ENCODE data around the gene CD96. TPM values are rescaled to one million over a fixed set of nuclear protein-coding genes. Genes with fewer than 3 reads are reported as not detected.

CD96 gene
- total RNA-seq, 2 experiments from 2014 or later = not detected

DNA sequence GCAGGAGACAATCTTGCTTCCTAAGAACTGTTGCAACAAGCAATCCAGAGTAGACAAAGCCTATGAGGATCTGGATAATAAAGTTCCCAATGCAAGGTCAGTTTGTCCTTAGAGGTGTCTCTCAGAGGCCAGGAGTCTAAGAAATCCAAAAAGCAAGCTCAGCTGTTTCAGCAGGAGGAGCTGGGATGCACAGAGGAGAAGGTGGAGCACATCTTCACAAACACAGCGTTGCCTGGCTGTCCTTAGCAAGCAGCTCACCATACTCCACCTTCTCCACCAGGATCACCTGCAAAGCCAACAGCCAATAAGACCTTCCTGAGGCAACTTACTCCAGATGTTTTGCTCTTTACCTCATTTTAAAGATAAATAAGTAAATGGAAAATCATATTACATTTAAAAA lies 52.8 kb downstream of the CD96 start:
- BruUV-seq (replicated peaks) = no TSS peak

DNA sequence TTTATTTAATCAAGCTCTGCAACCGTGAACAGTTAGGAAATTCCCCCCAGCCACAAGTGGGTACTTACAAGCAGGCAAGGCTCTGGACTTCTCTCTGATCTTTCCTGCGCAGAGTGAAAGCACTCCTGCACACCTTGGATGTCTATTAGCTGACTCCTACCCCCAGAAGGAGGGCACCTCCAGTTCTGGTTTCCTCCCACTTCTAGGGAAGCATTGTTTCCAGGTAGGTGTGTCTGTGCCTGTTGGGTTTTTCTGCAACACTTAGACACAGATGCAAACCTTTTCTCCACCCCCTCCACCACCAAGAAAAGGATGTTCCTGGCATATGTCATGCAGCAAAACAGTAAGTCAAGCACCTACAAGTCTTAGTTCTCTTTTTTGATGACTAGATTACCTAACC lies 53.2 kb downstream of the CD96 start, which contains the start of gene ZBED2:
ZBED2 (minus strand) TSS at position 115 of the 400 bp plus-strand sequence. CDS start 1,145 bp downstream, outside the sequence.
- no peak for DNase-seq (ENCODE audit: low spot score)
- Histone ChIP-seq H3K9me2 (ENCODE audit: insufficient read depth, low read length) (no peaks in the 10 kb centered on the region), H3K79me2 (ENCODE audit: insufficient read depth, low read depth, low read length) (no peaks in the 10 kb centered on the region), H3K9me3 (ENCODE audit: low read length) (no peaks in the 10 kb centered on the region), H3K4me3 (ENCODE audit: low read depth, low read length, poor library complexity, severe bottlenecking) (no peak within 1 kb of the TSS), H3K27ac (ENCODE audit: low read depth, low read length, poor library complexity, severe bottlenecking) (no peak within 1 kb of the TSS), H3K4me2 (ENCODE audit: low read length) (no peak within 1 kb of the TSS), H2AFZ (ENCODE audit: low read length) (no peak within 1 kb of the TSS), H3K4me1 (ENCODE audit: insufficient read depth, low read length, poor library complexity, severe bottlenecking) (no peaks in the 10 kb centered on the region), H4K20me1 (ENCODE audit: insufficient read depth, low read length) (no peaks in the 10 kb centered on the region), H3K36me3 (ENCODE audit: insufficient read depth, low read length) (no peaks in the 10 kb centered on the region)
- ChIA-PET CTCF (ENCODE audit: unreplicated experiment) (no interaction called here), POLR2A (interaction anchor here (1.5 kb wide), 1 partner anchor 9 kb away, joined by 6 read pairs; no protein-coding TSS in a partner anchor)
- intact Hi-C loops (cut with micrococcal nuclease; ENCODE audit: unreplicated experiment) = no loop called here
- BruUV-seq (replicated peaks) = no TSS peak
- TF ChIP-seq, protein P1, sequence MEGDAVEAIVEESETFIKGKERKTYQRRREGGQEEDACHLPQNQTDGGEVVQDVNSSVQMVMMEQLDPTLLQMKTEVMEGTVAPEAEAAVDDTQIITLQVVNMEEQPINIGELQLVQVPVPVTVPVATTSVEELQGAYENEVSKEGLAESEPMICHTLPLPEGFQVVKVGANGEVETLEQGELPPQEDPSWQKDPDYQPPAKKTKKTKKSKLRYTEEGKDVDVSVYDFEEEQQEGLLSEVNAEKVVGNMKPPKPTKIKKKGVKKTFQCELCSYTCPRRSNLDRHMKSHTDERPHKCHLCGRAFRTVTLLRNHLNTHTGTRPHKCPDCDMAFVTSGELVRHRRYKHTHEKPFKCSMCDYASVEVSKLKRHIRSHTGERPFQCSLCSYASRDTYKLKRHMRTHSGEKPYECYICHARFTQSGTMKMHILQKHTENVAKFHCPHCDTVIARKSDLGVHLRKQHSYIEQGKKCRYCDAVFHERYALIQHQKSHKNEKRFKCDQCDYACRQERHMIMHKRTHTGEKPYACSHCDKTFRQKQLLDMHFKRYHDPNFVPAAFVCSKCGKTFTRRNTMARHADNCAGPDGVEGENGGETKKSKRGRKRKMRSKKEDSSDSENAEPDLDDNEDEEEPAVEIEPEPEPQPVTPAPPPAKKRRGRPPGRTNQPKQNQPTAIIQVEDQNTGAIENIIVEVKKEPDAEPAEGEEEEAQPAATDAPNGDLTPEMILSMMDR (conservative IDR thresholded peaks at IDR 0.05; ENCODE audit: low read length) = no peak
- no peak for TF ChIP-seq EZH2phosphoT487 (IDR thresholded peaks at IDR 0.05; ENCODE audit: borderline replicate concordance, low read depth, low read length)

More for the DNA sequence above, 52.8 kb downstream of the CD96 start:
- Histone ChIP-seq H3K27ac (ENCODE audit: low read depth, low read length, poor library complexity, severe bottlenecking) (no peak overlapping the region), H3K4me1 (ENCODE audit: insufficient read depth, low read length, poor library complexity, severe bottlenecking) (no peaks in the 10 kb centered on the region), H3K36me3 (ENCODE audit: insufficient read depth, low read length) (no peaks in the 10 kb centered on the region), H3K9me3 (ENCODE audit: low read length) (no peaks in the 10 kb centered on the region), H3K9me2 (ENCODE audit: insufficient read depth, low read length) (no peaks in the 10 kb centered on the region), H3K79me2 (ENCODE audit: insufficient read depth, low read depth, low read length) (no peaks in the 10 kb centered on the region), H3K4me2 (ENCODE audit: low read length) (no peak overlapping the region), H2AFZ (ENCODE audit: low read length) (no peak overlapping the region), H3K4me3 (ENCODE audit: low read depth, low read length, poor library complexity, severe bottlenecking) (no peak overlapping the region), H4K20me1 (ENCODE audit: insufficient read depth, low read length) (no peaks in the 10 kb centered on the region)
- intact Hi-C loops (cut with micrococcal nuclease; ENCODE audit: unreplicated experiment) = no loop called here
- ChIA-PET CTCF (ENCODE audit: unreplicated experiment) (no interaction called here), POLR2A (interaction anchor here (1.5 kb wide), 1 partner anchor 9 kb away, joined by 6 read pairs; no protein-coding TSS in a partner anchor)
- no peak for TF ChIP-seq EZH2phosphoT487 (IDR thresholded peaks at IDR 0.05; ENCODE audit: borderline replicate concordance, low read depth, low read length)
- TF ChIP-seq, protein P1 (conservative IDR thresholded peaks at IDR 0.05; ENCODE audit: low read length) = no peak
- DNase-seq (ENCODE audit: low spot score) = no peak

DNA sequence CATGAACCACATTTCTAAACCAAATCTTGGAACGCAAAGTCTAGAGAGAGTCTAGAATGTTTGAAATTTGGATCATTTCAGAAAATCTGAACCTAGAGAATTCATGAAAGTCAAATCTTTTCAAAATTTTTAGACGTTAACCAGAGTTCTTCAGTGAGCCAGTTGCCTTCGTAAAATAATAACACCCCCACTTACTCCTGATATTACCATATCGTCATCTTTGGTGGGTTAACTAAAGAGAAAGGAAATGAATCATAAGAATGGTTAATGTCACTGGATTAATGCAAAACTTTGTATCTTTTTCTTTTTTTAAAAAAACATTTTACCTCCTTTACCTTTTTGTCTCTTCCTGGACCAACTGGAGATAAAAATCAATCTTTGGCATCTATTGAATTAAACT lies 54.3 kb downstream of the CD96 start:
- POLR2A ChIA-PET = no interaction called here
- H3K79me2 ChIP-seq (ENCODE audit: insufficient read depth, low read depth, low read length) = no peaks in the 10 kb centered on the region
- no peaks in the 10 kb centered on the region for H4K20me1 ChIP-seq (ENCODE audit: insufficient read depth, low read length)
- no peak overlapping the region for H3K4me2 ChIP-seq (ENCODE audit: low read length)
- H3K9me2 ChIP-seq (ENCODE audit: insufficient read depth, low read length) = no peaks in the 10 kb centered on the region
- H3K4me1 ChIP-seq (ENCODE audit: insufficient read depth, low read length, poor library complexity, severe bottlenecking) = no peaks in the 10 kb centered on the region
- no peaks in the 10 kb centered on the region for H3K36me3 ChIP-seq (ENCODE audit: insufficient read depth, low read length)
- TF ChIP-seq, protein P1 (conservative IDR thresholded peaks at IDR 0.05; ENCODE audit: low read length) = no peak
- no peak for TF ChIP-seq EZH2phosphoT487 (IDR thresholded peaks at IDR 0.05; ENCODE audit: borderline replicate concordance, low read depth, low read length)
- no peak overlapping the region for H3K27ac ChIP-seq (ENCODE audit: low read depth, low read length, poor library complexity, severe bottlenecking)
- BruUV-seq (replicated peaks) = no TSS peak
- intact Hi-C loops (cut with micrococcal nuclease; ENCODE audit: unreplicated experiment) = no loop called here
- H3K9me3 ChIP-seq (ENCODE audit: low read length) = no peaks in the 10 kb centered on the region
- H3K4me3 ChIP-seq (ENCODE audit: low read depth, low read length, poor library complexity, severe bottlenecking) = no peak overlapping the region
- DNase-seq (ENCODE audit: low spot score) = no peak
- H2AFZ ChIP-seq (ENCODE audit: low read length) = no peak overlapping the region
- CTCF ChIA-PET (ENCODE audit: unreplicated experiment) = no interaction called here

Data from OCI-LY7 (cell line).